SK-N-SH (cell line): ENCODE measurements around the gene ATP2A2. TPM values are rescaled to one million over a fixed set of nuclear protein-coding genes. Genes with fewer than 3 reads are reported as not detected.

ENCODE experiments used
- CTCF ChIA-PET: fragments of 300-600, 350-600 bp; formaldehyde crosslinking; extraction: SDS; loops from one replicate; lab custom pipeline; 2021; lab: Yijun Ruan, JAX
- POLR2A ChIA-PET: fragments of 350-600 bp; sonication (Branson Sonifier 250); formaldehyde crosslinking; extraction: SDS; loops from one replicate; lab custom pipeline; 2020; ENCODE audit warnings: antibody characterized with exemption, inconsistent platforms; lab: Yijun Ruan, JAX
- DNase-seq: peaks from one replicate; pipeline ENCODE4 v3.0.0; 2012
- H2AFZ ChIP-seq: fragments of 200-600 bp; sonication (generic); 2 replicates; pipeline ENCODE4 v1.8.1; 2016; ENCODE audit warnings: antibody characterized with exemption, mild to moderate bottlenecking, low read depth
- H3F3A ChIP-seq: fragments of 200-600 bp; sonication (generic); replicated peaks from 2 replicates; pipeline ENCODE3; 2016; ENCODE audit warnings: antibody characterized with exemption, mild to moderate bottlenecking; ENCODE audit not compliant: insufficient read depth
- H3K27ac ChIP-seq, 2 experiments: fragments of 200-500 bp in 1 of 2; fragments of 200-600 bp in 1 of 2; sonication (Bioruptor generic) in 1 of 2; sonication (generic), shearing (Covaris generic) in 1 of 2; 2 replicates each; pipeline versions ENCODE4 v1.5.1 to v1.6.1; 2014 to 2016; ENCODE audit warnings: low read depth in 2 of 2, inconsistent platforms in 1 of 2, low read length in 1 of 2, mild to moderate bottlenecking in 1 of 2, mixed read lengths in 1 of 2
- H3K27me3 ChIP-seq: fragments of 200-600 bp; sonication (generic), shearing (Covaris generic); 2 replicates; pipeline ENCODE4 v1.6.1; 2016; ENCODE audit warnings: mixed run types; ENCODE audit not compliant: insufficient read depth
- H3K36me3 ChIP-seq, 2 experiments: fragments of 200-500 bp in 1 of 2; fragments of 200-600 bp in 1 of 2; sonication (Bioruptor generic) in 1 of 2; sonication (generic) in 1 of 2; replicated peaks in 1 of 2; 2 replicates each; pipeline versions ENCODE3 to v1.5.1; 2014 to 2016; ENCODE audit warnings: low read length in 1 of 2, mild to moderate bottlenecking in 1 of 2; ENCODE audit not compliant: insufficient read depth in 2 of 2, control insufficient read depth in 1 of 2
- H3K4me1 ChIP-seq, 2 experiments: fragments of 200-500 bp in 1 of 2; fragments of 200-600 bp in 1 of 2; sonication (Bioruptor generic) in 1 of 2; sonication (generic), shearing (Covaris generic) in 1 of 2; 2 replicates each; pipeline versions ENCODE4 v1.5.1 to v1.6.1; 2014 to 2016; ENCODE audit warnings: low read depth in 1 of 2, low read length in 1 of 2, mixed run types in 1 of 2; ENCODE audit not compliant: insufficient read depth in 2 of 2, control insufficient read depth in 1 of 2
- H3K4me2 ChIP-seq: fragments of 200-600 bp; sonication (generic), shearing (Covaris generic); 2 replicates; pipeline ENCODE4 v1.6.1; 2017; ENCODE audit warnings: mixed run types
- H3K4me3 ChIP-seq, 2 experiments: fragments of 200-500 bp in 1 of 2; fragments of 200-600 bp in 1 of 2; sonication (Bioruptor generic) in 1 of 2; sonication (generic), shearing (Covaris generic) in 1 of 2; 2 replicates each; pipeline versions ENCODE4 v1.5.1 to v1.8.1; 2014 to 2016; ENCODE audit warnings: low read depth in 2 of 2, inconsistent platforms in 1 of 2, low read length in 1 of 2, mild to moderate bottlenecking in 1 of 2, mixed read lengths in 1 of 2, moderate library complexity in 1 of 2
- H3K79me2 ChIP-seq: fragments of 200-600 bp; sonication (generic); 2 replicates; pipeline ENCODE4 v1.8.1; 2017; ENCODE audit warnings: mild to moderate bottlenecking; ENCODE audit not compliant: insufficient read depth
- H3K9ac ChIP-seq: fragments of 200-600 bp; sonication (generic); 2 replicates; pipeline ENCODE4 v1.6.1; 2017; ENCODE audit warnings: mixed run types
- H3K9me2 ChIP-seq: fragments of 200-600 bp; sonication (generic); 2 replicates; pipeline ENCODE4 v1.6.1; 2017; ENCODE audit warnings: mixed run types
- H3K9me3 ChIP-seq: fragments of 200-600 bp; sonication (generic); 2 replicates; pipeline ENCODE4 v1.6.1; 2017; ENCODE audit warnings: mixed run types, mild to moderate bottlenecking, moderate library complexity
- H4K20me1 ChIP-seq: fragments of 200-600 bp; sonication (generic); 2 replicates; pipeline ENCODE4 v1.6.1; 2017; ENCODE audit warnings: mild to moderate bottlenecking, mixed run types; ENCODE audit not compliant: insufficient read depth
- CTCF ChIP-seq: fragments of 200-600 bp; sonication (generic); IDR thresholded peaks from 2 replicates; pipeline ENCODE4 v1.6.1; 2017; ENCODE audit warnings: antibody characterized with exemption, mild to moderate bottlenecking, moderate library complexity
- GATA2 ChIP-seq: sonication (generic); formaldehyde crosslinking; IDR thresholded peaks from 2 replicates; pipeline ENCODE4 v1.5.0; 2020; ENCODE audit warnings: mild to moderate bottlenecking, missing genetic modification reagents
- IRF3 ChIP-seq: fragments of 150-350 bp; IDR thresholded peaks from 2 replicates; pipeline ENCODE4 v1.6.1; 2016; ENCODE audit warnings: mild to moderate bottlenecking, low read depth, low read length
- MAX ChIP-seq: IDR thresholded peaks from 2 replicates; pipeline ENCODE4 v1.4.0; 2012; ENCODE audit warnings: low read depth
- NFIC ChIP-seq: IDR thresholded peaks from 2 replicates; pipeline ENCODE4 v1.4.0; 2012; ENCODE audit warnings: borderline replicate concordance
- NRF1 ChIP-seq: IDR thresholded peaks from 2 replicates; pipeline ENCODE4 v1.6.1; 2012; ENCODE audit warnings: low read depth, mild to moderate bottlenecking, low read length
- POLR2AphosphoS5 ChIP-seq: IDR thresholded peaks from 2 replicates; pipeline ENCODE4 v1.6.1; 2012; ENCODE audit warnings: low read depth, low read length
- RAD21 ChIP-seq: IDR thresholded peaks from 2 replicates; pipeline ENCODE4 v1.6.1; 2012; ENCODE audit warnings: mild to moderate bottlenecking, low read length
- RFX5 ChIP-seq: IDR thresholded peaks from 2 replicates; pipeline ENCODE4 v1.6.1; 2012; ENCODE audit warnings: mild to moderate bottlenecking, improper control_type of control experiment, low read length
- SIN3A ChIP-seq: IDR thresholded peaks from 2 replicates; pipeline ENCODE4 v1.6.1; 2012; ENCODE audit warnings: low read depth, mild to moderate bottlenecking, low read length, moderate library complexity, borderline replicate concordance
- SMC3 ChIP-seq: IDR thresholded peaks from 2 replicates; pipeline ENCODE4 v1.6.1; 2012; ENCODE audit warnings: low read depth, low read length, improper control_type of control experiment
- TEAD4 ChIP-seq: IDR thresholded peaks from 2 replicates; pipeline ENCODE4 v1.4.0; 2012; ENCODE audit warnings: mild to moderate bottlenecking, borderline replicate concordance; ENCODE audit not compliant: insufficient read depth
- USF1 ChIP-seq: IDR thresholded peaks from 2 replicates; pipeline ENCODE4 v1.4.0; 2012; ENCODE audit warnings: low read depth, borderline replicate concordance
- USF2 ChIP-seq: fragments of 150-350 bp; IDR thresholded peaks from 2 replicates; pipeline ENCODE4 v1.6.1; 2017; ENCODE audit warnings: antibody characterized with exemption, low read length, low read depth, borderline replicate concordance
- YY1 ChIP-seq: IDR thresholded peaks from 2 replicates; pipeline ENCODE4 v1.4.0; 2012; ENCODE audit warnings: low read depth, mild to moderate bottlenecking
- ZBTB33 ChIP-seq: IDR thresholded peaks from 2 replicates; pipeline ENCODE4 v1.4.0; 2012; ENCODE audit warnings: low read depth, borderline replicate concordance
- WGBS: methylation state at CpG from one replicate; pipeline ENCODE4 v1.1.6; 2017; ENCODE audit warnings: low lambda C conversion rate; 5-methylcytosine and 5-hydroxymethylcytosine counted together
- polyA plus RNA-seq, 3 experiments: library from polyadenylated mRNA; depleted of rRNA; stranded (reverse); fragments of >200 nt; gene quantifications; 2 replicates each; pipeline ENCODE4 v1.2.3, GENCODE V29; 2012

Gene ATP2A2
- polyA plus RNA-seq, 1 of the 3 experiments (the other 2 are of a cell fraction): 120 TPM

GRCh38 chr12:110367181-110367864 lies 86.3 kb downstream of the ATP2A2 start:
- H3K79me2 ChIP-seq: no peaks in the 10 kb centered on the region
- peaks cover 5% of the 10 kb centered on the region for H3F3A ChIP-seq
- no peaks in the 10 kb centered on the region for H4K20me1 ChIP-seq
- ChIA-PET CTCF (interaction anchor here (0.9 to 1.6 kb wide), 3 partner anchors 9 to 262 kb away, joined by 3 to 5 read pairs (median 3); no protein-coding TSS in a partner anchor), POLR2A (no interaction called here)
- no peak for TF ChIP-seq POLR2AphosphoS5
- no peak for TF ChIP-seq NRF1
- no peak for TF ChIP-seq YY1
- H3K4me1 ChIP-seq: no peaks in the 10 kb centered on the region
- H3K4me3 ChIP-seq: no peak overlapping the region
- H3K27ac ChIP-seq: no peak overlapping the region
- H3K9me3 ChIP-seq: no peaks in the 10 kb centered on the region
- WGBS: 94% methylated on average over 13 of the region's 15 CpGs
- no peak overlapping the region for H3K4me2 ChIP-seq
- no peaks in the 10 kb centered on the region for H3K27me3 ChIP-seq
- no peaks in the 10 kb centered on the region for H3K9me2 ChIP-seq
- no peak overlapping the region for H3K9ac ChIP-seq
- H3K36me3 ChIP-seq: peaks cover 0 to 19% of the 10 kb centered on the region in 2 experiments
- DNase-seq: no peak
- no peak overlapping the region for H2AFZ ChIP-seq

GRCh38 chr12:110369992-110370391 lies 88.9 kb downstream of the ATP2A2 start:
- Histone ChIP-seq H3K4me1 (peaks cover 0 to 13% of the 10 kb centered on the region in 2 experiments; a peak in 1 of 4 replicates), H3F3A (no peaks in the 10 kb centered on the region), H3K79me2 (no peaks in the 10 kb centered on the region), H3K9me2 (no peaks in the 10 kb centered on the region), H3K4me3 (no peak overlapping the region), H3K4me2 (no peak overlapping the region), H2AFZ (no peak overlapping the region), H4K20me1 (no peaks in the 10 kb centered on the region), H3K9ac (no peak overlapping the region), H3K9me3 (no peaks in the 10 kb centered on the region), H3K27me3 (no peaks in the 10 kb centered on the region), H3K36me3 (peaks cover 2 to 42% of the 10 kb centered on the region in 2 experiments), H3K27ac (no peak overlapping the region)
- ChIA-PET CTCF (interaction anchor here (1.0 kb wide), 1 partner anchor 16 kb away, joined by 3 read pairs; no protein-coding TSS in a partner anchor), POLR2A (no interaction called here)
- no peak for DNase-seq
- WGBS: 97% methylated on average over 8 of the region's 8 CpGs
- TF ChIP-seq POLR2AphosphoS5 (no peak), RAD21 (no peak), SIN3A (no peak), RFX5 (no peak), USF1 (no peak), GATA2 (CRISPR knock-in tag) (no peak), SMC3 (no peak), IRF3 (no peak), MAX (no peak), NFIC (no peak), USF2 (no peak), ZBTB33 (no peak), TEAD4 (no peak), CTCF (no peak)
